ENCODE results near the gene NPHS2. TPM values are rescaled to one million over a fixed set of nuclear protein-coding genes. Genes with fewer than 3 reads are reported as not detected.
"Not testable (repeated sequence)": the region's sequence is repeated elsewhere in the genome, so short reads cannot be mapped to it uniquely, and the experiment has no call there.

Gene NPHS2
- total and polyA plus RNA-seq, 11 donors = not detected

DNA sequence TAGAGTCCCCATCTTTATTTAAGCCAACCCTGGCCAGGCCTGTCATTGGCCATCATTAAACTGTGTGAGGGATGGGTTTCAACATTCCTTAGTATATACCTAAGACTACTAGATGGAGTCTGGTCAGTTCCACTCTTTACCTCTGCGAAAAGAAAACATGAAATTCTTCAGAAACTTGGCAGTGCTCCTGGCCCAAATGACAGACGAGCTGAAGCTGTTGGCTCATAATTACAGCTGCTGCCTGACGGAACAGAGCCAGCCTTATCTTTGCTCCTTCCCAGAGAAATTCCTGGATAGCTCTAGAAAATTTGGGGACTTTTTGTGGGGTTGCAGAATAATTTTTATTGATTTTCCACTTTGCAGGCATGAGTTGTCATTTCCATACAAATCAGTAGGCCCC lies 30.4 kb downstream of the NPHS2 start:
- intact Hi-C loops (cut with DNase I) = no loop called here
- Histone ChIP-seq H3K4me3 (no peak overlapping the region), H3K27ac (no peak overlapping the region), H3K4me1 (no peaks in the 10 kb centered on the region), H3K9me3 (no peaks in the 10 kb centered on the region), H3K36me3 (no peaks in the 10 kb centered on the region), H3K27me3 (peaks cover 0 to 9% (median 0%) of the 10 kb centered on the region in 9 donors)
- ATAC-seq = no peak
- 19 to 45% (median 31%) methylated on average over 3 of the region's 3 CpGs for WGBS, 4 donors
- no peak for DNase-seq
- TF ChIP-seq, protein P1, sequence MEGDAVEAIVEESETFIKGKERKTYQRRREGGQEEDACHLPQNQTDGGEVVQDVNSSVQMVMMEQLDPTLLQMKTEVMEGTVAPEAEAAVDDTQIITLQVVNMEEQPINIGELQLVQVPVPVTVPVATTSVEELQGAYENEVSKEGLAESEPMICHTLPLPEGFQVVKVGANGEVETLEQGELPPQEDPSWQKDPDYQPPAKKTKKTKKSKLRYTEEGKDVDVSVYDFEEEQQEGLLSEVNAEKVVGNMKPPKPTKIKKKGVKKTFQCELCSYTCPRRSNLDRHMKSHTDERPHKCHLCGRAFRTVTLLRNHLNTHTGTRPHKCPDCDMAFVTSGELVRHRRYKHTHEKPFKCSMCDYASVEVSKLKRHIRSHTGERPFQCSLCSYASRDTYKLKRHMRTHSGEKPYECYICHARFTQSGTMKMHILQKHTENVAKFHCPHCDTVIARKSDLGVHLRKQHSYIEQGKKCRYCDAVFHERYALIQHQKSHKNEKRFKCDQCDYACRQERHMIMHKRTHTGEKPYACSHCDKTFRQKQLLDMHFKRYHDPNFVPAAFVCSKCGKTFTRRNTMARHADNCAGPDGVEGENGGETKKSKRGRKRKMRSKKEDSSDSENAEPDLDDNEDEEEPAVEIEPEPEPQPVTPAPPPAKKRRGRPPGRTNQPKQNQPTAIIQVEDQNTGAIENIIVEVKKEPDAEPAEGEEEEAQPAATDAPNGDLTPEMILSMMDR (IDR thresholded peaks at IDR 0.05) = no peak
- TF ChIP-seq POLR2A (IDR thresholded peaks at IDR 0.05) = no peak

DNA sequence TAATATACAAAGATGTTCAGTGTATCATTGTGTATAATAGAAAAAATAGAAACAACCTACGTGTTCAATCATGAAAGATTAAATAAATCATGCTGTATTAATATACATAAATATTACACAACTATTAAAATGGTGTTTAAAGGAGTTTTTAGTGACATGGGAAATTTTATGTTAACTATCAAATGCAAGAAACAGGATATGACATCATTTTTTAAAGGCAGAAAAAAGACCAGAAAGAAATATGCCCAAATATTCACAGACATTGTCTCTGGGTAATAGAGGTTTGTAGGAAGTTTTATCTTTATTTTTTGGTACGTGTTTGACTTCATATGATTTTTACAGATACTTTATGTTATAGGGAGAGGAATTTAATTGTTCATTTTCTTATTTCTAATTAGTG lies 34.0 kb downstream of the NPHS2 start:
- DNase-seq (no peak), ATAC-seq (no peak)
- Histone ChIP-seq H3K4me3 (no peak overlapping the region), H3K36me3 (no peaks in the 10 kb centered on the region), H3K27me3 (peaks cover 0 to 9% (median 0%) of the 10 kb centered on the region in 9 donors), H3K4me1 (no peaks in the 10 kb centered on the region), H3K27ac (no peak overlapping the region), H3K9me3 (peaks cover 0 to 10% (median 0%) of the 10 kb centered on the region in 12 donors)
- TF ChIP-seq POLR2A (IDR thresholded peaks at IDR 0.05) = no peak
- TF ChIP-seq, protein P1 (IDR thresholded peaks at IDR 0.05) = no peak
- WGBS, 4 donors = 61 to 64% (median 63%) methylated on average over 2 of the region's 2 CpGs
- intact Hi-C loops (cut with DNase I) = no loop called here

DNA sequence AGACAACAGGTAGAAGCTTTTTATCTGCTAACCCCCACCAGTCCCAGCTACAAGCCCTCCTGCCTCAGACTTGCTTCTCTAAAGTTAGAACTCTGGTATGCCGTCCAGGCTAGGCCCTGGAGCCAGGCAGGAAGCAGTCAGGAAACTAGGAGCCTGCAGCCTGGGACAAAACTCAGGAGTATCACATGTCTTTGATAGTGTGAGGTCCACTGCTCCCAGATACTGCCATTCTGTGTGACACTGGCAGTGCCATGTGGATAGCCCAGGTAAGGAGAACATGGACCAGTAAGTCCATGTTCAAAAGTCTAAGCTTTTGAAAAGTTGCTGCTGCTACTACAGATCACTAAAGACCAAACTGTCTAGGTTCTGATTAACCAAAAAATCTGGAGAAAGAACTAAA lies 45.4 kb downstream of the NPHS2 start:
- no peaks in the 10 kb centered on the region for H3K4me1 ChIP-seq
- ATAC-seq = no peak

DNA sequence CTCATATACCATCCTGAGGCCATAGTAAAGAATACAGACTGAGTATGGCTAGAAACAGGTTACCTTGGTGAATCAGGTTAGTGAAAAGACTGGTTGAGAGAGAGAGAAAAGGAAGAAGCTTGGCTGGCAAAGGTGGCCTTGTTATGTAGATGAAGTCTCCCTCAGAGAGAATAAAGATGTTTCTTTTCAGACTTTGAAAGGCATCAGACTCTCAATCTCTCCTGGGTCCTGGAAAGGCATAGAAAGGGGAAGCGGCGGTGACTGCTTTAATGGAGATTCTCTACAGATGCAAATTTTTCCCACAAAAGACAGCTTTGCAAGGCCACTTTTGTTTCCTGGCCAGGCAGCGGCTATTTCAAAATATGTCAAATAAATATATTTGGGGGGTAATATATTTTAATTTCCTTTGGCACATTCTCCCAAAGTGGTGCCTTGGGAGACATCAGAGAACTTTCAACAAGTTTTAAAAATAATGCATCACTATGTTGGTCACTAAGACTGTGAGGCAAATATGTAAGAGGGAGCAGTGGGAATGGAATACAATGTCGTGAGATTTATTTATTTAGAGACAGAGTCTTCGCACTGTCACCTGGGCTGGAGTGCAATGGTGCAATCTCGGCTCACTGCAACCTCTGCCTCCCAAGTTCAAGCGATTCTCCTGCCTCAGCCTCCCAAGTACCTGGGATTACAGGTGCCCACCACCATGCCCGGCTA lies 46.1 kb downstream of the NPHS2 start:
- 70 to 78% (median 76%) methylated on average over 8 of the region's 8 CpGs for WGBS, 4 donors
- H3K36me3 ChIP-seq = no peaks in the 10 kb centered on the region
- DNase-seq (no peak), ATAC-seq (no peak)
- H3K27ac ChIP-seq = no peak overlapping the region
- no peak for TF ChIP-seq POLR2A (IDR thresholded peaks at IDR 0.05)
- TF ChIP-seq, protein P1 (IDR thresholded peaks at IDR 0.05) = no peak
- H3K4me1 ChIP-seq = no peaks in the 10 kb centered on the region
- intact Hi-C loops (cut with DNase I) = no loop called here
- H3K27me3 ChIP-seq = peaks cover 0 to 14% (median 0%) of the 10 kb centered on the region in 9 donors
- H3K9me3 ChIP-seq = no peaks in the 10 kb centered on the region
- no peak overlapping the region for H3K4me3 ChIP-seq

More for the DNA sequence above, 45.4 kb downstream of the NPHS2 start:
- no peaks in the 10 kb centered on the region for H3K36me3 ChIP-seq
- no peaks in the 10 kb centered on the region for H3K9me3 ChIP-seq
- TF ChIP-seq, protein P1 (IDR thresholded peaks at IDR 0.05) = no peak
- TF ChIP-seq POLR2A (IDR thresholded peaks at IDR 0.05) = no peak
- H3K4me3 ChIP-seq = no peak overlapping the region
- intact Hi-C loops (cut with DNase I) = no loop called here
- 22 to 80% (median 38%) methylated on average over 1 of the region's 1 CpG for WGBS, 4 donors
- DNase-seq = no peak
- H3K27ac ChIP-seq = no peak overlapping the region
- peaks cover 0 to 14% (median 0%) of the 10 kb centered on the region in 9 donors for H3K27me3 ChIP-seq

DNA sequence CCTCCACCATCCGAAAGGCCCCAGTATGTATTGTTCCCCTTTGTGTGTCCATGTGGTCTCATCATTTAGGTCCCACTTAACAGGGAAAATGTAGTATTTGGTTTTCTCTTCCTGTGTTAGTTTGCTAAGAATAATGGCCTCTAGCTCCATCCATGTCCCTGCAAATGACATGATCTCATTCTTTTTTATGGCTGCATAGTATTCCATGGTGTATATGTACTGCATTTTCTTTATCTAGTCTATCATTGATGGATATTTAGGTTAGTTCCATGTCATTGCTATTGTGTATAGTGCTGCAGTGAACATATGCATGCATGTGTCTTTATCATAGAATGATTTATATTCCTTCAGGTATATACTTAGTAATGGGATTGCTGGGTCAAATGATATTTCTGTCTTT lies 57.2 kb downstream of the NPHS2 start:
- peaks cover 0 to 11% (median 0%) of the 10 kb centered on the region in 12 donors for H3K9me3 ChIP-seq
- H3K4me3 ChIP-seq; H3K27me3 ChIP-seq; intact Hi-C loops (cut with DNase I); H3K27ac ChIP-seq; DNase-seq; H3K4me1 ChIP-seq; ATAC-seq; H3K36me3 ChIP-seq: not testable (repeated sequence)
- WGBS, 4 donors = 92 to 100% (median 99%) methylated on average over 1 of the region's 1 CpG
